Measurements from ENCODE around the gene GLDC.

The GLDC gene

GRCh38 chr9:6495466-6495865, 150.1 kb downstream of the GLDC start:
- DNase-seq (ENCODE audit: low read depth, low spot score) = no peak
- TF ChIP-seq CTCF (IDR thresholded peaks at IDR 0.05; ENCODE audit: low read depth, low read length) = no peak
- no peak overlapping the region for H3K4me3 ChIP-seq (ENCODE audit: low read depth, low read length)
- in situ Hi-C loops (cut with HindIII; ENCODE audit: low sequenced_read_pairs) = no loop called here

GRCh38 chr9:6490863-6491262, 154.7 kb downstream of the GLDC start:
- TF ChIP-seq CTCF (IDR thresholded peaks at IDR 0.05; ENCODE audit: low read depth, low read length) = no peak
- no peak overlapping the region for H3K4me3 ChIP-seq (ENCODE audit: low read depth, low read length)
- DNase-seq (ENCODE audit: low read depth, low spot score) = no peak
- in situ Hi-C loops (cut with HindIII; ENCODE audit: low sequenced_read_pairs) = no loop called here

DNA sequence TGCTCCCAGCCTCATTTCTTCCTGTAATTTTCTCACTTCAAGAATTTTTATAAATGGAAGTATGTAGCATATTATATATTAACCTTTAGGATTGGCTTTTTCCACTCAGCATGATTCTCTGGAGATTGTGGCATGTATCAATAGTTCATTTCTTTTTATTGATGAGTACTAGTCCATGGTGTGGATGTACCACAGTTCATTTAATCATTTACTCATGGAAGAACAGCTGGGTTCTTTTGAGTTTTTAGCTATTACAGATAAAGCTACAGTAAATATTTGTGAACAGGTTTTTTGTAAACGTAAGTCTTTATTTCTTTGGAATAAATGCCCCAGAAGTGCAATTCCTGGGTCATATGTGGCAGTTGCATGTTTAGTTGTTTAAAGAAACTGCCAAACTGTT, 156.4 kb downstream of the GLDC start:
- no peak overlapping the region for H3K4me3 ChIP-seq (ENCODE audit: low read depth, low read length)
- no peak for TF ChIP-seq CTCF (IDR thresholded peaks at IDR 0.05; ENCODE audit: low read depth, low read length)
- DNase-seq (ENCODE audit: low read depth, low spot score) = no peak
- in situ Hi-C loops (cut with HindIII; ENCODE audit: low sequenced_read_pairs) = no loop called here

DNA sequence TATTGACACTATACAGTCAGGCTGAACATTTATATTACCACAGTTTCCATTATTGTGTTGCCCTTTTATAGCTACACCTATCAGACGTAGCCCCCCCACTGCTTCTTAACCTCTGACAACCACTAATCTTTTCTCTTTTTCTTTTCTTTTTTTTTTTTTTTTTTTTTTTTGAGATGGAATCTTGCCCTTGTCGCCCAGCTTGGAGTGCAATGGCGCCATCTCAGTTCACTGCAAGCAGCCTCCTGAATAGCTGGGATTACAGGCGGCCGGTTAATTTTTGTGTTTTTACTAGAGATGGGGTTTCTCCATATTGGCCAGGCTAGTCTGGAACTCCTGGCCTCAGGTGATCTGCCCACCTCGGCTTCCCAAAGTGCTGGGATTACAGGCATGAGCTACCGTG, 157.1 kb downstream of the GLDC start:
- no peak for TF ChIP-seq CTCF (IDR thresholded peaks at IDR 0.05; ENCODE audit: low read depth, low read length)
- in situ Hi-C loops (cut with HindIII; ENCODE audit: low sequenced_read_pairs) = no loop called here
- no peak overlapping the region for H3K4me3 ChIP-seq (ENCODE audit: low read depth, low read length)
- no peak for DNase-seq (ENCODE audit: low read depth, low spot score)

GRCh38 chr9:6484210-6484609, 161.3 kb downstream of the GLDC start:
- no peak for DNase-seq (ENCODE audit: low read depth, low spot score)
- no peak overlapping the region for H3K4me3 ChIP-seq (ENCODE audit: low read depth, low read length)
- TF ChIP-seq CTCF (IDR thresholded peaks at IDR 0.05; ENCODE audit: low read depth, low read length) = no peak
- in situ Hi-C loops (cut with HindIII; ENCODE audit: low sequenced_read_pairs) = no loop called here
